HG02870 (cell line): Measurements from ENCODE around the gene RBM38.
"Not testable (repeated sequence)": the region's sequence is repeated elsewhere in the genome, so short reads cannot be mapped to it uniquely, and the experiment has no call there.

Source experiments
- ATAC-seq: cut with Tn5 transposase; IDR thresholded peaks from one replicate; pipeline ENCODE4 v1.9.1; 2021; ENCODE audit warnings: mild to moderate bottlenecking, moderate library complexity; ENCODE audit not compliant: unreplicated experiment

RBM38 gene

DNA sequence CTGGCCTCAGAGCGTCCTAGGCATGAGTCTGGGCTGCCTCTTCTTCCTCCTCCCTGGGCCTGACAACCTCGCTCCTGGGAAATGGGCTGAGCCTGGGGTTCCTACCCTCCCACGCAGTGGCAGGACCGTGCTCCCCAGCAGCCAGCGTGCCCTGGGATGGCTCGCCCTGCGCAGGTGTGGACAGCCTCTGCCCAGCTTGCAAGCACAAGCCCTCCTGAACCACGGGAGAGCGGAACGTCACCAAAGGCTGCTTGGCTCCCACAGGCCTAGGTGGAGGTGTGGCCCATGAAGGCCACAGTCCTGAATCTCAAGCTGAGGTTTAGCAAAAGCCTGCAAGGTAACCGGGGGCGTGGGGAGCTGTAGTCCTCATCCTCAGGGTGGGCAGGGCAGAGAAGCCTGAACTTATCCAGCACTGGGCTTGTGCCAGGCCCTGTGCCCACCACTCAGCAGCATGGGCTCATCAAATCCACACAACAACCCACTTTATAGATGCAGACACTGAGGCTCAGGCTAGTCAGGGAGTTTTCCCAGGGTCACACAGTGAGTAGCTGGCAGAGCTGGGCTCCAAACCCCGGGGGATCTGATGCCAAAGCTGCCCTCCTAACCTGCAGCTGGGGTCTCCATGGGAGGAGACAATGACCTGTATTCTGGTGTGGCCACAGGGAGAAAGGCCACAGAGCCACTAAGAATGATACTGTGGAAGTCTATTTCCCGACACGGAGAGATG lies 25.3 kb downstream of the RBM38 start:
- no peak for ATAC-seq

DNA sequence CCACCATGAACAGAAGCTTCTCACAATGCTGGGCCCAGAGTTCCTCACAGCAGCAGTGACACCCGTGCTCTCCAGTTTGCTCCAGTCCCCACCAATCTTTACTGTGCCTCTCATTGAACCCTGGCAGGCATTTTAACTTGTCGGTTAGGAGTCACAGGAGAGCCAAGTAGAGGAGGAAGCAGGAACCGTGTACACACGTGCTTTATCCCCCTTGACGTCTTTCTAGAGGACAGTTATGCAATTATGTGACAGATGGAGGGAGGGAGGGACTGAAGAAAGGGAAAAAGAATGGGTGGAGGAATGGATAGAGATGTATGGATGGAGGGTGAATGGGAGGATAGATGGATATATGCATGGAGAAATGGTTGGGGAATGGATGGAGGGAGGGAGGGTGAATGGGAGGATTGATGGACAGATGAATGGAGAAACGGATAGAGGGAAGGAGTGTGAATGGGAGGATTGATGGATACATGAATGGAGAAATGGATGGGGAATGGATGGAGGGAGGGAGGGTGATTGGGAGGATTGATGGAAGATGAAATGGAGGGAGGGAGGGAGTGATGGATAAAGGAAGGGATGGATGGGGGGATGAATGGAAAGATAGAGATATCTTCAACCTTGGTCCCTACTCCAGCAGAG lies 26.0 kb downstream of the RBM38 start:
- no peak for ATAC-seq

DNA sequence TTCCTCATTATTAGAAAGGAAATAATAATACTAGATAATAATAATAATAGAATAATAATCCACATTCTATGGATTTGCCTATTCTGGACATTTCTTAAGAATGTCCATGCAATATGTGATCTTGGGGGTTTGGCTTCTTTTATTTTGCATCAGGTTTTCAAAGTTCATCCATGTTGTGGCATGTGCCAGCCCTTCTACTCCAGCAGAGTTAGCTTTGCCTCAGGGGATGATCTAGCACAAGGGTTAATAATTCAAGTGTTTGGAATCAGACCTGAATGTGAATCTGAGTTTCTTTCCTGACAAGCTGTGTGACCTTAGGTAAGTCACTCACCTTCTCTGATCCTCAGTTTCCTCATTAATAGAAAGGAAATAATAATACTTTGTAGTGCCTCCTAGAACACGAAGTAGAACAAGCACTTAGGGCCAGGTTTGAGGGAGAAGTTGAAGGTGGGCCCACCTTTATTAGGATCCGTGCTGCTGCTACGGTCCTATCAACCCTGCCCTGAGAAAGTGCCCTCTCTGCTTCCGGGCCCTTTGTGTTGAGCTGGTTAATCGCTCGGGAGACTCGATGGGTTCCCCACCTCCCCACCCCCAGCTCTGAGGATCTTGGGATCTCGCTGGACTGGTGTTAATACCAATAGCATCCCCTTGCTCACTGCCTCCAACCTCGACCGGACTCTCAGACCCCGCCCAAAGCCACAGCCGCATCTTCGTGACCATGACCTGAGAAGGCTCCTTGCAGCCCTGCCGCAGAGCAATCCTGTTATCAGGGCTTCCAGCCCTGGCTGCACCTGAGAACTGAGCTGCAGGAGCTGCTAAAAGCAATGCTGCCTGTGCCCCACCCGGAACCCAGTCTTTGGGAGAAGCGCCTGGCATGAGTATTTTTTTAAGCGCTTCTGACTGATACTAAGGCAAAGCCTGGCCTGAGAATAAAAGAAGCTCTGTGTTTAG lies 26.9 kb downstream of the RBM38 start:
- no peak for ATAC-seq

DNA sequence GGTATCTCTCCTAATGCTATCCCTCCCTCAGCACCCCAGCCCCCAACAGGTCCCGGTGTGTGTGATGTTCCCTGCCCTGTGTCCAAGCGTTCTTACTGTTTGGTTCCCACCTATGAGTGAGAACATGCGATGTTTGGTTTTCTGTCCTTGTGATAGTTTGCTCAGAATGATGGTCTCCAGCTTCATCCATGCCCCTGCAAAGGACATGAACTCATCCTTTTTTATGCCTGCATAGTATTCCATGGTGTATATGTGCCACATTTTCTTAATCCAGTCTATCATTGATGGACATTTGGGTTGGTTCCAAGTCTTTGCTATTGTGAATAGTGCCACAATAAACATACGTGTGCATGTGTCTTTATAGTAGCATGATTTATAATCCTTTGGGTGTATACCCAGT lies 28.3 kb downstream of the RBM38 start:
- not testable (repeated sequence) for ATAC-seq

DNA sequence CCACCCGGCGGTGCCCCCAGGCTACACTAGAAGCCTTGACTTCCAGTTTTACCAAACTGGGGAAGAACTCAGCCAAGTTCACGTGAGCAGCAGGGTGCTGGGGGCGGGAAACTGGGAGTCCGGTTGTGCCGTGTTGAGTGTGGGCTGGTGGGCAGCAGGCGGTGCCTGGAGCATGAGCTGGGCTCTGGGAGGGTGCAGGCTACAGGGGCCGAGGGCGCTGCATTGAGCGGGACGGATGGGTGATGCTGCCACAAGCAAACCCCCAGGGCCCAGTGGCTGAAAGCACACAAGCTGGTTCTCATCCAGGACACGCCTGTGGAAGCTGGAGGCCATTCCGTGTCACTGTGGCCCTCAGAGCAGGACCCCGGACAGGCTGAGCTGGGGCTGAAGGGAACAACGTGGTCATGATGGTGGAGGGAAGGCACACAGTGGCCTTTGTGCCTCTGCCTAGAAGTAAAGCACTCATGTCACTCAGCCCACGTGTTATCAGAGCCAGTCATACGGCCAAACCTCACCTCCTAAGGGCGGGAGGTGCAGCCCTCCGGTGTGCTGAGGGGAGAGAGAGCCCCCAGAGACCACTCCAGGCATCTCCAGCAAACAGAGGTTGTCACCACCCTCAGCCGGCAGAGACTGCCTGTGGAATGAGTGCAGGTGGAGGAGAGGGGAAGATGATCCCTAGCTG lies 29.5 kb downstream of the RBM38 start:
- ATAC-seq: no peak

DNA sequence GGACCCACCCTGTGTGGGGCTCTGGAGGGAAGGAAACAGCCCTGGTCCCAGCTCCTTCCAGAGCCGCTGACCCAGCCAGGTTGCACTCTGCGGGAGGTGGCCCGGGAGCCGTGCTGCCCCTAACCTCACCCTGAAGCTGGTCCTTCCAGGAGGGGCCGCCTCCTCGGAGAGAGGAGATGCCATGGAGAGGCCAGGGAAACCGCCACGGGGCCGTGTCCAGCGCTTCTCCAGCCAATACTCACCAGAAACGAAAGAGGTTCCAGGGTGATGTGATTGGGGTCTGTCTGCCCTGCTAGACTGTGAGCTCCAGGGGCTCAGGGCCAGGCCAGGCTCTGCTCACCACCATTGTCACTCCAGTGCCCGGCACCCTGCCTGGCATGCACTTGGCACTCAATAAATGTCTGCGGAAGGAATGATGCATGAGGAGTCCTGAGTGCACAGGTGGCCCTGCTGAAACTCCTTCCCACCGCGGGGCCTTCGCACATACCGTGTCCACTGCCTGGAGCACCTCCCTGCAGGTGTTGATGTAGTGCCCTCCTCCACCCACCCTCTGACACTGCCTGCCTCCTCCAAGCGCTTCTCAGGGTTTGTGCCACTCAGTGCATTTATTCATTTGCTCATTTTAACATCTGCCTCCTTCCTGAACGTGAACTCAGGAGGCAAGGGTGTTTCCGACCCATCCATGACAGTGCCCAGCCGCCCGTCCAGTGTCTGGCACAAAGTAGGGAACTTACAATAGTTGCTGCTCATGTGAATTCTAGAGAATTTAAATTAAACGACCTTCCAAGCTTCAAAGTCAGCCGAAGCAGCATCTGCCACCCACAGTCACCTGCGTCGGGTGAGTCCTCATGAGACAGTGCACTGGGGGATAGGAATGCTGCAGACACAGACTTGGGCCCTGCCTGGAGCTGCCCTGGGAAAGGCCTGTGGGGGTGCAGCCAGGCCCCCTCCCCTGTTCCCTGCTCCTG lies 30.3 kb downstream of the RBM38 start:
- no peak for ATAC-seq

DNA sequence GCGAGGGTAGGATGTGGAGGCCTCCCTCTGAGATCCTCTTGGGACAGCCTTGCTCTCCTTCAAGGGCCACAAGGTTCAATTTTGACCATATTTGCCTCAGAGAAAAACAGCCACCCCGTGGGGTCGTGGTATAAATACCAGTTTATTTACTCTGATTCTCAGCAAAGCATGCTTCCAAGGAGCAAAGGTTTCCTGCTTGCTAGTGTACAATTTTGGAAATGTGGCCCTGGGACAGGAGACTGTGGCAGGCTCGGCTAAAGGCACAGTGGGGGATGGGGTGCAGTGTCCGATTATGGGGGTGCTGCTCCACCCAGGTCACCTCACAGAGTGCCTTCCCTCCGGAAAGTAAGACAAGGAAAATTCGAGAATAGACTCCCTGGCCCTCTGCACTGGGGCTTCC lies 31.1 kb downstream of the RBM38 start:
- no peak for ATAC-seq

DNA sequence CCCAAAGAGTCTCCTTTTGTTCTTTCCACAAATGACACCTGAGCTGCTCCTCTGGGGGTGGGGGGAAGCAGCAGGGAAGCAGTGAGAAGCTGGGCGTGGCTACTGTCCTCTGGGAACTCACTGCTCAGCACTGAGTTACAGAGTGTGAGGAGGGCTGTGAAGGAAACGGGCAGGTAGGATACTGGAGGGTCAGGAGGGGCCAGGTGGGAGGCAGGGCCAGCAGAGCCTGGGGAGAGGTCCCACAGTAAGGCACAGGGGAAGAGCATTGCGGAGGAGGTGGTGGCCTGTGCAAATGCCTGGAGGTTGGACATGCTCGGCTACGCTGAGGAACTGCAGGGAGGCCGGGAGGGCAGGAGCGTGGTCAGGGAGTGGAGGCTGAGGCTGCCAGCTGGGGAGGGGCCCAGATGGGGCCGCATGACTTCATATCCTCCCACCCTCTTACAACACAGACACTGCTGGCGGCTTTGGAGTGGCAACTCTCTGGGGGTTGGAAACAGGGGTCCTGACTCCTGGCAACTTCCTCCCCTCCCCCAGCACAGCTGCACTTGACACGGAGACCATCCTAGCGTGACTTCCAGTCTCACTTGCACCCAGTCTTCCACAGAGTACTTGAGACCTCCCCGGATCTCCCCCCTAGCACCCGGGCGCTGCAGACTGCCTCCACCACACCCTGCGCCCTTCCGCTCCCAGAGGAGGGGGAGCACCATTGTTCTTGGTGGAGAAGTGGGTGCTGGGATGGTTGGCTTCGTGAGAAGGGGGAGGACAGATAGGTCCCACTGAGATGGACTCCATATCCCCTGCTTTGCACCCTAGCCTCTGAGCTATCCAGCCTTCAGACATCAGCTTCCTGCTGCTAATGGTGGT lies 34.2 kb downstream of the RBM38 start:
- no peak for ATAC-seq

DNA sequence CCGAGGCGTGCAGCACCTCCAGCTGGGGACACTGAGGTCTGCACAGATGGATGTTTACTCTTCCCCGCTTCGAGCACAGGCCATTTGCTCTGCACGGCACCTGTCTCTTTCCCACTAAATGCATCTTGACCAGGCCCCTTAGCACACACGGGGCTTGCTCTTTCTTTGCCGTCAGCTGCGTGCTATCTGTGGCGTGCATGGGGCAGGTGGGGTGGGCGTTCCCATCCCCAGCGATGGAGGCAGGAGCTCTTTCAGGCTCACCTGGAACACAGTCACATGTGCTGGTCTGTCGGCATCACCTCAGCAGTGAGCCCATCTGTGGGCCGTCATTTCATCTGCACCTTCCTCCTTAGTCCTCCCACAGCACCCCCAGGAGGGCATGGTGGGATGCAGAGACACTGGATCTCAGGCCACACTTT lies 35.1 kb downstream of the RBM38 start:
- no peak for ATAC-seq

DNA sequence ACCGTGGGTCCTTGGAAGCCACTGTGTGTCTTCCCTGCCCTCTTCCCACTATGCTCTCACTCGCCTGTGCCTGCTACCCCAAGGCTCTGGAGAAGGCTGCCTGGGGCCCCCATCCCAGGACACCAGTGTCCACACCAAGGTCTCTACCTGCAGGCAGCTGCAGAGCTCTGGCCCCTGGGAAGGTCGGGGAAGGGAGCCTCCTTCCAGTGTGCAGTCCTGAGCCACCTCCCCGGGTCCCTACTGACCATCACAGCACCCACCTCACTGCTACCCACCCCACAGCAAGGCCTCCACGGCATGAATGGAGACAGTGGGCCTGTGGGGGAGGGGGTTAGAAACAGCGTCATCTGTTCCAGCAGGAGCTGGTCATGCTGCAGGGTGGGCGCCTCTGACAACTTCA lies 35.6 kb downstream of the RBM38 start:
- no peak for ATAC-seq

DNA sequence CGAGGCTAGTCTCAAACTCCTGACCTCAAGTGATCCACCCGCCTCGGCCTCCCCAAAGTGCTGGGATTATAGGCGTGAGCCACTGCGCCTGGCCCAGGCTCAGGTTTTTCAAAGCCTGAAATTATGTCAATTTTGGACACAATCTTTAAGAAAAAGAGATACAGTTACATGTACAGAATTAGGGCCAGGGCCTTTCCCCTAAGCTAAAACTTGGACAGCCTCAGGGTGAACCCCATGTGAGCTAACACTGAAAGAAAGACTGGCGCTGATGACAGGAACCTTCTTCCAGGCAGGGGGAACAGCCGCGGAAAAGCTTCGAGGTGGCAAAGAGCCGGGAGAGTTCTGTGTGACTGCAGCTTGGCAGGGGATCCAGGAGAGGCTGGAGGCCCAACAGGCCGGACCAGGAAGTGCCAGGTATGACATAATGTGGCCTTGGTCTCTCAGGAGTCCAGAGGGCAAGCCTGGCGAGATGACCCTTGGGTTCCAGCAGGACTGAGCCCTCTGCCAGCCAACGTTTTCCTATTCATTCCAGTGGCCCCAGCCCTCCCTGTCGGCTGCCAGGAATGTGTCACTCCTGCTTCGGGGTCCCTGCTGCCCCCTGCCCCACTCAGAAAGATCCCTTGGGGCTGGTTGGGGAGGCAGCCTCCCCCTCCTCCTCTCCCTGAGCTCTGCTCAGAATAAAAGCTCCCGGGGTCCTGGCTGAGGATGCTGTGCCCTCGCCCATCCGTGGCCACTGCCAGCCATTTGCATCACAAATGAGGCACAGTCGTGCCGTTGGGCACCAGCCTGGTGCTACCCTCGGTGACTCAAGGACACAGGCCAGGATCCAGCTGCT lies 37.3 kb downstream of the RBM38 start:
- no peak for ATAC-seq

DNA sequence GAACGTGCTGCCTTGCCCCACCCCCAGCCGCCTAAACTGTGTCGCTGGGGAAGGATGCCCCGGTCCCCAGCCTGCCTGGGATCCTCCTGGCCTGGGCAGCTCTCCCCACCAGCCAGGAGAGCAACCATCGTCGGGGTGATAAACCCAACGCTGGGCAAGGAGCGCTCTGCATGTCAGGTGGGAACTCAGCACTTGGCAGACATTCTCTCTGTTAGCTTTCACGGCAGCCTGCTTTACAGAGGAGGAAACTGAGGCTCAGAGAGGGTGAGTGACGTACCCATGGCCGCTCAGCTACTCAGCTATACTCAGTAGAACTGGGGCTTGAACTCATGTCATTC lies 37.9 kb downstream of the RBM38 start:
- no peak for ATAC-seq

DNA sequence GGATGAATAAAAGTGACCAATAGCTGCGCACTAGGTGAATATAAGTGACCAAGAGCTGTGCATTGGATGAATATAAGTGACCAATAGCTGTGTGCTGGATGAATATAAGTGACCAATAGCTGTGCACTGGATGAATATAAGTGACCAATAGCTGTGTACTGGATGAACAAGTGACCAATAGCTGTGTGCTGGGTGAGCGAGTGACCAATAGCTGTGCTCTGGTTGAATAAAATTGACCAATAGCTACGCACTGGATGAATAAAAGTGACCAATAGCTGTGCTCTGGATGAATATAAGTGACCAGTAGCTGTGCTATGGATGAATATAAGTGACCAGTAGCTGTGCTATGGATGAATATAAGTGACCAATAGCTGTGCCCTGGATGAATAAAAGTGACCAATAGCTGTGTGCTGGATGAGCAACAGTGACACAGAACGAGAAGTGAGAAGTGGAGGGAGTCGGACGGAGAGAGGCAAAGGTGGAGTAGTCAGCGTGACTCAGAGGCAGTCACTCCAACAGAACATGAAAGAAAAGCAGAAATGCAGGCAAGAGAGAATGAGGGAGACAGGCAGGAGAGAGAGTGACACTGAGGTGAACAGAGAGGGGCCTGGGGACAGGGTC lies 38.5 kb downstream of the RBM38 start:
- ATAC-seq: no peak

DNA sequence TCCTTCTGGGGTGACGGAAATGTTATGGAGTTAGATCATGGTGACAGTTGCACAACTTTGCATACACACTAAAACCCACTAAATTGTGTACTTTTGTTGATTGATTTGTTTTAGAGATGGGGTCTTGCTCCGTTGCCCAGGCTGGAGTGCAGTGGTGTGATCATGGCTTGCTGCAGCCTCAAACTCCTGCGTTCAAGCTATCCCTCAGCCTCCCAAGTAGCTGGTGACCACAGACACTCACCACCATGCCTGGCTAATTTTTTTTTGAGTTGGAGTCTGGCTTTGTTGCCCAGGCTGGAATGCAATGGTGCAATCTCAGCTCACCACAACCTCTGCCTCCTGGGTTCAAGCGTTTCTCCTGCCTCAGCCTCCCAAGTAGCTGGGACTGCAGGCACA lies 39.0 kb downstream of the RBM38 start:
- ATAC-seq: not testable (repeated sequence)

DNA sequence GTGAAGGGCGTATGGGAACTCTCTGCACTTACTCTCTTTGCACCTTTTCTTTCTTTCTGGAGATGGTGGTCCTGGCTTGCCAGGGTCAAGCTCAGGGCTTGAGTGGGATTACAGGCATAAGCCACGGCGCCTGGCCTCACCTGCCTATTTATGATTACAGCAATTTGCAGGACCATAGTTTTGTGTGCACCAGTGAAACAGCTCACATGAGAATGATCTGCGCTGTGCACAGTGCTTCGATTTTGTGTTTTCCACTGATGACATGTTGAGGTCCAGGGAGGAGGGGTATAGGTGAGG lies 40.3 kb downstream of the RBM38 start:
- no peak for ATAC-seq

DNA sequence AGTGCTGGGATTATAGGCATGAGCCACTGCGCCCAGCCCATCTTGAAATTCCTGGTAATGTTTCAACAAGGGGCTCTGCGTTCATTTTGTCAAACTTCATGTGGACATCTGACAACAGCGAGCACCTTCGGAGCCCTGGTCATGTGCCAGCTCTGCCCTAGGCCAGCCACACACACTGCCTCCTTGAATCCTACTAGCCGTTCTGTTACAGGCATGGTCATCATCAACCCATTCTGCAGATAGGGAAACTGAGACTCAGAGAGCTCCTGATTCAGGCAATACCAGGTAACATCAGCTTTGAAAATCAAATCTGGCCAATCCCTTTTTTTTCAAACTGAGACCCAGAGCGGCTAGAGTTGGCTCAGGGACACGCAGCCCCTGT lies 41.3 kb downstream of the RBM38 start:
- ATAC-seq: no peak

DNA sequence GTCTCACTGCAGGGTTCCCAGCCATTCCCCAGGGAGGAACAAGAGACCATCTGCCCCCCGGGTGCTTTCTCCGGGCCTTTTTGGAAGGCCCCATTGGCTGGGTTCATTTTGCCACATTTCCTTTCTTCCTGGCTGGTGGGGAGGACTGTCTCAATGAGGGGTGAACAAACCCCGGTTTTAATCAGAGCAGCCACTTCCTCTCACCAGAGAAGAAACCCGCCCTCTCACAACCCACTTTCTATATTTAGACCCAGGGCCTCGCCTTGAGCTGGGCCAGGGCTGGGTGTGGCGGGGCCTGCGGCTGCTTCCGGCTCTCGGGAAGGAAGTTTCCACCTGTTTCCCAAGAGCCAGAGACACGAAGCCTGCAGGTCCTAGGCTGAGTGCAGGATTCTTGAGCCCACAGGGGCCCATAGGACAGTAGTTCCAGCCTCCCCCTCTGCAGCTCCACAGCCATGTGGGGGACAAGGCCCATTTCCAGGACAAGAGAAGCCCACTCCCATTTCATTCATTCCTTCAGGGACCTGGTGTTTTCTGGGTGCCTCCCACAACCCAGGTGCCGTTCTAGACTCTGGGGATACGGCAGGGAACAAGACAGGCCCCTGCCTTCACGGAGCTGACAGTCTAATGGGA lies 41.8 kb downstream of the RBM38 start:
- peak; percentile 91 for ATAC-seq
